GM12878 (cell line): ENCODE data around the gene RET. TPM values are rescaled to one million over a fixed set of nuclear protein-coding genes. Genes with fewer than 3 reads are reported as not detected.

Source experiments
- ATAC-seq: fragments of 200-7000 bp; cut with Tn5 transposase; 3 replicates; pipeline ENCODE4 v1.9.1; 2020; ENCODE audit warnings: mild to moderate bottlenecking, moderate library complexity
- BruUV-seq: library from RNA; stranded (reverse); fragments of 400-500 nt; replicated peaks from 2 replicates; lab custom pipeline; 2021; lab: Mats Ljungman, UMichigan
- CTCF ChIA-PET: fragments of 300-600 bp; sonication (Branson Sonifier 250); formaldehyde crosslinking; extraction: SDS; loops from one replicate; lab custom pipeline; 2021; ENCODE audit warnings: inconsistent platforms; lab: Yijun Ruan, JAX
- POLR2A ChIA-PET: fragments of 350-600 bp; formaldehyde crosslinking; extraction: SDS; loops from one replicate; lab custom pipeline; 2021; ENCODE audit warnings: inconsistent platforms; lab: Charles Lee
- RAD21 ChIA-PET: fragments of 300-600 bp; sonication (Branson Sonifier 250); formaldehyde crosslinking; loops from one replicate; lab custom pipeline; 2023; ENCODE audit warnings: antibody characterized with exemption; ENCODE audit not compliant: unreplicated experiment; lab: Charles Lee
- SMC1A ChIA-PET: fragments of 300-600 bp; sonication (Branson Sonifier 250); formaldehyde crosslinking; loops from one replicate; lab custom pipeline; 2023; ENCODE audit not compliant: unreplicated experiment, uncharacterized antibody; lab: Charles Lee
- DNase-seq: peaks from one replicate; pipeline ENCODE4 v3.0.0-alpha.2; 2011; ENCODE audit warnings: low read depth, low spot score
- FAIRE-seq: peaks from 3 replicates; lab custom pipeline; 2011; peaks lifted over from hg19 to GRCh38; lab: Jason Lieb, UNC
- H2AFZ ChIP-seq: 2 replicates; pipeline ENCODE4 v1.6.0; 2011; ENCODE audit warnings: low read depth, low read length, control low read depth; ENCODE audit not compliant: control insufficient read depth
- H3K27ac ChIP-seq: 2 replicates; pipeline ENCODE4 v1.5.1; 2011; ENCODE audit warnings: control low read depth; ENCODE audit not compliant: control insufficient read depth, insufficient read depth
- H3K27me3 ChIP-seq, 2 experiments: replicated peaks in 1 of 2; 2 replicates each; pipeline versions ENCODE4 v1.6.0 to v1.6.1; 2011; ENCODE audit warnings: low read length in 1 of 2; ENCODE audit not compliant: control insufficient read depth in 2 of 2, insufficient read depth in 2 of 2
- H3K36me3 ChIP-seq, 2 experiments: 2 replicates each; pipeline ENCODE4 v1.5.1; 2011; ENCODE audit warnings: low read length in 1 of 2; ENCODE audit not compliant: control insufficient read depth in 2 of 2, insufficient read depth in 2 of 2
- H3K4me1 ChIP-seq: 2 replicates; pipeline ENCODE4 v1.6.1; 2011; ENCODE audit warnings: mild to moderate bottlenecking, low read length, moderate library complexity, mixed read lengths; ENCODE audit not compliant: control insufficient read depth, insufficient read depth
- H3K4me2 ChIP-seq: 2 replicates; pipeline ENCODE4 v1.6.0; 2011; ENCODE audit warnings: control low read depth; ENCODE audit not compliant: control insufficient read depth, insufficient read depth
- H3K4me3 ChIP-seq: fragments of 200-600 bp; sonication (generic); 2 replicates; pipeline ENCODE4 v1.5.1; 2016
- H3K79me2 ChIP-seq: 2 replicates; pipeline ENCODE4 v1.6.0; 2011; ENCODE audit warnings: low read length; ENCODE audit not compliant: control insufficient read depth, insufficient read depth
- H3K9ac ChIP-seq: 2 replicates; pipeline ENCODE4 v1.8.0; 2011; ENCODE audit warnings: low read length, control low read depth, mixed read lengths; ENCODE audit not compliant: control insufficient read depth, insufficient read depth
- H3K9me3 ChIP-seq: replicated peaks from 3 replicates; pipeline ENCODE4 v1.5.1; 2011; ENCODE audit warnings: mild to moderate bottlenecking, low read length; ENCODE audit not compliant: control insufficient read depth, insufficient read depth
- H4K20me1 ChIP-seq: 2 replicates; pipeline ENCODE4 v1.6.0; 2011; ENCODE audit not compliant: control insufficient read depth, insufficient read depth
- SMAD5 ChIP-seq: IDR thresholded peaks from 2 replicates; pipeline ENCODE4 v1.6.1; 2016; ENCODE audit warnings: antibody characterized with exemption, low read depth
- WGBS: methylation state at CpG from one replicate; pipeline ENCODE4 v1.1.6; 2016; ENCODE audit warnings: low lambda C conversion rate; ENCODE audit not compliant: insufficient replicate concordance, insufficient coverage; ENCODE audit errors: missing lambda C conversion rate; 5-methylcytosine and 5-hydroxymethylcytosine counted together
- in situ Hi-C: fragments of 300-500 bp; cut with MboI; formaldehyde crosslinking; loops from 9 replicates; pipeline ENCODE4 v1.14.3; 2018; ENCODE audit warnings: mixed read lengths
- intact Hi-C: fragments of 100-400 bp; cut with micrococcal nuclease; formaldehyde crosslinking; loops from one replicate; pipeline ENCODE4 v1.14.2; 2022; ENCODE audit not compliant: unreplicated experiment
- polyA plus RNA-seq, 11 experiments: library from polyadenylated mRNA; depleted of rRNA in 4 of 11; unstranded in 6 of 11; stranded (reverse) in 5 of 11; fragments of >200 nt; fragmentation: Nextera tagmentation in 4 of 11; fragmentation: Illumina TruSeq in 1 of 11; extraction: Ambion mirVana in 4 of 11; extraction: Trizol in 1 of 11; gene quantifications; 1 replicate in 1 of 11; 2 replicates in 10 of 11; pipeline versions ENCODE4 v1.2.1 to v1.2.3, GENCODE V29; 2011 to 2016; ENCODE audit warnings: inconsistent platforms in 2 of 11, missing spikeins in 2 of 11, low read depth in 1 of 11
- total RNA-seq, 4 experiments: library from RNA; depleted of rRNA in 3 of 4; stranded (reverse); fragments of >200 nt in 3 of 4; fragmentation: Illumina TruSeq in 1 of 4; extraction: Trizol in 1 of 4; gene quantifications; 2 replicates each; pipeline versions ENCODE4 v1.2.1 to v1.2.3, GENCODE V29; 2013 to 2021
- TF ChIP-seq, protein P1 (sequence below): IDR thresholded peaks from 2 replicates; pipeline ENCODE4 v1.6.1; 2012; ENCODE audit warnings: improper control_type of control experiment, low read depth, low read length; ENCODE audit not compliant: insufficient replicate concordance

The RET gene
- total and polyA plus RNA-seq, 10 of the 15 experiments (the other 5 are each of a cell fraction or from before 2014, with no cell fraction given), result not detected

DNA sequence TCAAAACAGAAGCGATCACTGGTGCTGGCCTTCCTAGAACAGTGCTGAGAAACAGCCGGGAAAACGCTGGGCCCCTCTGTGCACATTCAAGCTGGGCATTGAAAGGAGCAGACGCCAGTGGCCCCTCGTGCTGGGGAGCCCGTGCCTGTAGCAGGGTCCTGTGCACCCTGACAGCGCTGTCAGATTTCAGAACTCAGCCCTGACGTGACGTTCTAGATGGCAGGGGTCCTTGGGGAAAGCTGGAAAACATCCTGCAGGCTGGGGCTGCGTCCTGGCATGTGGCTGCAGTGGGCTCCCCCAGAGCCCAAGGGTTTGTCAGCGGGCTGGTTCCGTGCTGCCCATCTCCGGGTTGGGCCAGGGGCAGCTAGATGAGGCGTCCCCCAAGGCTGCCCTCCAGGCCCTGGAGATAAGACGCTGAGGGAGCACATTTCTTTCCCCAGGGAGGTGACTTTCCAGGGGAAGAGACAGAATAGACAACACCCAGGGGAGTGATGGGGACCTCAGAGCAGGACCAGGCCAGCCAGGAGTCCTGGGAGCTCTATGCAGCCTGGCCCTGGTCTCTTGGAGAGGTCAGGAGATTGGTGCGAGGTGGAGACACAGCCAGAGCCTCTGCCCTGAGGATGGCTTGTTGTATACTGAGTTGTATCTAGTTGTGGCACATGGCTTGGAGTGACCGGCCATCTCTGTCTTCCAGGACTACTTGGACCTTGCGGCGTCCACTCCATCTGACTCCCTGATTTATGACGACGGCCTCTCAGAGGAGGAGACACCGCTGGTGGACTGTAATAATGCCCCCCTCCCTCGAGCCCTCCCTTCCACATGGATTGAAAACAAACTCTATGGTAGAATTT, 49.2 kb downstream of the RET start:
- ChIA-PET RAD21 (no interaction called here), POLR2A (no interaction called here), SMC1A (no interaction called here)
- H3K9me3 ChIP-seq, result no peaks in the 10 kb centered on the region
- in situ Hi-C loops, result loop anchor here (25.0 kb wide), 2 partner anchors 286 to 489 kb away; partner anchors contain the start of genes HNRNPF and ZNF33B
- H3K36me3 ChIP-seq, result no peaks in the 10 kb centered on the region
- ATAC-seq (no peak), FAIRE-seq (no peak)
- H3K4me3 ChIP-seq, result no peak overlapping the region
- intact Hi-C loops, result no loop called here
- peaks cover 31% of the 10 kb centered on the region for H3K4me1 ChIP-seq
- no peaks in the 10 kb centered on the region for H4K20me1 ChIP-seq
- WGBS, result 82% methylated on average over 23 of the region's 23 CpGs
- no peak overlapping the region for H2AFZ ChIP-seq
- no peak overlapping the region for H3K27ac ChIP-seq
- H3K27me3 ChIP-seq, result no peaks in the 10 kb centered on the region
- H3K4me2 ChIP-seq, result peak overlapping the region; percentile 50; the same call in 1 of the 2 replicates
- no peak overlapping the region for H3K9ac ChIP-seq
- TF ChIP-seq, protein P1, sequence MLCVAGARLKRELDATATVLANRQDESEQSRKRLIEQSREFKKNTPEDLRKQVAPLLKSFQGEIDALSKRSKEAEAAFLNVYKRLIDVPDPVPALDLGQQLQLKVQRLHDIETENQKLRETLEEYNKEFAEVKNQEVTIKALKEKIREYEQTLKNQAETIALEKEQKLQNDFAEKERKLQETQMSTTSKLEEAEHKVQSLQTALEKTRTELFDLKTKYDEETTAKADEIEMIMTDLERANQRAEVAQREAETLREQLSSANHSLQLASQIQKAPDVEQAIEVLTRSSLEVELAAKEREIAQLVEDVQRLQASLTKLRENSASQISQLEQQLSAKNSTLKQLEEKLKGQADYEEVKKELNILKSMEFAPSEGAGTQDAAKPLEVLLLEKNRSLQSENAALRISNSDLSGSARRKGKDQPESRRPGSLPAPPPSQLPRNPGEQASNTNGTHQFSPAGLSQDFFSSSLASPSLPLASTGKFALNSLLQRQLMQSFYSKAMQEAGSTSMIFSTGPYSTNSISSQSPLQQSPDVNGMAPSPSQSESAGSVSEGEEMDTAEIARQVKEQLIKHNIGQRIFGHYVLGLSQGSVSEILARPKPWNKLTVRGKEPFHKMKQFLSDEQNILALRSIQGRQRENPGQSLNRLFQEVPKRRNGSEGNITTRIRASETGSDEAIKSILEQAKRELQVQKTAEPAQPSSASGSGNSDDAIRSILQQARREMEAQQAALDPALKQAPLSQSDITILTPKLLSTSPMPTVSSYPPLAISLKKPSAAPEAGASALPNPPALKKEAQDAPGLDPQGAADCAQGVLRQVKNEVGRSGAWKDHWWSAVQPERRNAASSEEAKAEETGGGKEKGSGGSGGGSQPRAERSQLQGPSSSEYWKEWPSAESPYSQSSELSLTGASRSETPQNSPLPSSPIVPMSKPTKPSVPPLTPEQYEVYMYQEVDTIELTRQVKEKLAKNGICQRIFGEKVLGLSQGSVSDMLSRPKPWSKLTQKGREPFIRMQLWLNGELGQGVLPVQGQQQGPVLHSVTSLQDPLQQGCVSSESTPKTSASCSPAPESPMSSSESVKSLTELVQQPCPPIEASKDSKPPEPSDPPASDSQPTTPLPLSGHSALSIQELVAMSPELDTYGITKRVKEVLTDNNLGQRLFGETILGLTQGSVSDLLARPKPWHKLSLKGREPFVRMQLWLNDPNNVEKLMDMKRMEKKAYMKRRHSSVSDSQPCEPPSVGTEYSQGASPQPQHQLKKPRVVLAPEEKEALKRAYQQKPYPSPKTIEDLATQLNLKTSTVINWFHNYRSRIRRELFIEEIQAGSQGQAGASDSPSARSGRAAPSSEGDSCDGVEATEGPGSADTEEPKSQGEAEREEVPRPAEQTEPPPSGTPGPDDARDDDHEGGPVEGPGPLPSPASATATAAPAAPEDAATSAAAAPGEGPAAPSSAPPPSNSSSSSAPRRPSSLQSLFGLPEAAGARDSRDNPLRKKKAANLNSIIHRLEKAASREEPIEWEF, result no peak
- no peak for TF ChIP-seq SMAD5
- TF ChIP-seq, all 136 proteins: peak for 0
- H3K79me2 ChIP-seq, result no peaks in the 10 kb centered on the region
- CTCF ChIA-PET, result no interaction called here
- BruUV-seq, result no TSS peak
- no peak for DNase-seq
